ENCODE measurements around the gene DYNC1LI2. TPM values are rescaled to one million over a fixed set of nuclear protein-coding genes. Genes with fewer than 3 reads are reported as not detected.

Gene DYNC1LI2
- total RNA-seq, 6 donors from 2014 or later: 91.5 to 190 (median 132) TPM

DNA sequence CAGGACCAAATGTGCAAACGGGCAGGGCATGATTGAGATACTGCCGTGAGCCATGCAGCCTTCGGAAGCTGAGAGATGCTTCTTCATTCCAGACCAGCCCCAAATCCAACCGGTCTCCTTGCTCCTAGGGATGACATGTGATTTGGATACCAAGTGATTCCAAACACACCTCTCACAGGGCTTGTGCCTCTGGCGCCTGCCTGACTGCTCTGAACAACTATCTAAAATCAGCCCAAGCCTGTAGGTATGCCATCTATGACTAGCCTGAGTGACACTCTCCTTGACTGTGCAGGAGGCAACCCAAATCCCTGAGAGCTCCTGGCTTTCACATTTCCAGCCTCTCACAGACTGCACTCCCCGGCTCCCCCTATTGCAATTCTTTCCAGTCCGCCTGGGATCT is 20.3 kb downstream of the DYNC1LI2 start:
- H3K4me1 ChIP-seq: peaks cover 0 to 10% (median 7%) of the 10 kb centered on the region in 4 donors
- H3K36me3 ChIP-seq: peaks cover 44 to 94% (median 90%) of the 10 kb centered on the region in 4 donors
- ATAC-seq (ENCODE audit: low FRiP score in 2 of 2) (no peak), DNase-seq (no peak)
- no peaks in the 10 kb centered on the region for H3K27me3 ChIP-seq
- 90 to 92% methylated on average over 4 to 7 of the region's 7 CpGs for WGBS, 2 donors
- TF ChIP-seq POLR2A (IDR thresholded peaks at IDR 0.05) (no peak), CTCF (IDR thresholded peaks at IDR 0.05) (no peak), POLR2AphosphoS5 (IDR thresholded peaks at IDR 0.05) (no peak), EP300 (IDR thresholded peaks at IDR 0.05) (no peak)
- H3K9me3 ChIP-seq: no peaks in the 10 kb centered on the region
- no peak overlapping the region for H3K4me3 ChIP-seq
- H3K27ac ChIP-seq: no peak overlapping the region

DNA sequence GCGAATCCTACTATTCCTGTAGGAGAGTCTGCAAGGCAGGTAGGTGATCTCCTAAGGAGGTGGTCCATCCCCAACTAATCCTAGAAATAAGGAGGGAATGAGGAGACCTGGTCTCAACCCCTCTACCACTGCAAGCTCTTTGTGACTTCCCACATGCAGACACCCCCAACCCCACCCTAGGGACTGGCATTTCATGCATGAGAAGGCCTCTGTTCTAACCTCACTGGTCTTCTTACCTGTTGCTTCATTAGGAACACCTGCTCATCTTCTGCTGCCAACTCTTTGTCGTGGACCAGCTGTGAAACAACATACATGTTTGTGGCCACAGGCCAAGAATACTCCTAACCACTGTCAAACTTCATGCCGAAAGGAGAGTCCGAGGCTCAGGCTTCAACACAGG is 22.6 kb downstream of the DYNC1LI2 start:
- 66 to 89% methylated on average over 2 to 4 of the region's 4 CpGs for WGBS, 2 donors
- peaks cover 0 to 10% (median 7%) of the 10 kb centered on the region in 4 donors for H3K4me1 ChIP-seq
- H3K27me3 ChIP-seq: no peaks in the 10 kb centered on the region
- peaks cover 54 to 94% (median 92%) of the 10 kb centered on the region in 4 donors for H3K36me3 ChIP-seq
- peak overlapping the region in 1 of 4 donors; percentile 30 for H3K27ac ChIP-seq
- ATAC-seq (ENCODE audit: low FRiP score in 2 of 2) (no peak), DNase-seq (no peak)
- H3K4me3 ChIP-seq: no peak overlapping the region
- TF ChIP-seq EP300 (IDR thresholded peaks at IDR 0.05): no peak
- no peak for TF ChIP-seq POLR2A (IDR thresholded peaks at IDR 0.05)
- no peak for TF ChIP-seq CTCF (IDR thresholded peaks at IDR 0.05)
- TF ChIP-seq POLR2AphosphoS5 (IDR thresholded peaks at IDR 0.05): no peak
- no peaks in the 10 kb centered on the region for H3K9me3 ChIP-seq

DNA sequence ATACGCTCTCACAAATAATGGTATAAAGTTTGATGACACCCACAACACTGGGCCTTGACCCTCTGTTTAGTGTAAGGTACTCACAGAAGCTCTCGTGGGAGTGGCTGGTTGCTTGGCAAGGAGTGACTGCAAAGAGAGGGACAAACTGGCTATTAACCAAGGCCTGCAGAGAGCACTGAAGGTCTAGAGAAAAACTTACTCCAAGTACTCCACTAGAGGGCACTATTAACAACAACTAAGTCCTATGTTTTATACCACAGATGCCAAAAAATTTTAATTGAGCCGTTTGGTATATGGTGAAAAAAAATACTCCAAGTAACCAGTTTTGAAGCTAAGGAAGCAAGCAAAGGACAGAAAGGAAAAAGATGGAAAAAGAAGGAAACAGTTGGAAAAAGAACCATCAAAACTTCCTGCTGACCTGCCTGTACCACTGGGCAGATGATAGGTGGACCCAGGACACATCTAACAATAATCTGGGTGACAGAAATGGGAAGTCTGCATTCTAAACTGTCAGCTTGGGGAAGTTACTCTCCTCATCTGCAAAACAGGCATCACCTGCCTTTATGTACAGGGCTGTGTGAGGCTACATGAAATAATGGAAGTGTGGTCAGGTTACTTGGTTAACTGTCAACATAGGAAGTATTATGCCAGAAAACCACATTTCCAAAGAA is 23.2 kb downstream of the DYNC1LI2 start:
- peak overlapping the region in 1 of 4 donors; percentile 49 for H3K27ac ChIP-seq

DNA sequence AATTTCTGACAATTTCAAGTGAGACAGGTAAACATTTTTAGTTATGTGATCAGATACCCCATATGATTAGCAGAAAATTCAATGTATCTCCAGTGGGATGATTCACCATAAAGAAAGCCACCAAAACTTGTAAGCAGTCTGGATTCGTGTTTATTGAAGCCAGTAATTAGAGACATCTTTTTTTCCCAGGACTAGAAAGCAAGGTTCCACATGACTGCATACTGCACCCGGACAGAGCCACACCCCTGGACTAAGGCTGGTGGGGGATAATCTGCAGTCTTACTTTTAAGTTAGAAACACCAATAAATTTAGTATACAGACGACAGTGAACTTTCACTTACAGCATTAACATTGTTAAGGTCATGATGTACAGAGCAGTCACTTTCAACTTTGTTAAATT is 30.6 kb downstream of the DYNC1LI2 start:
- Histone ChIP-seq H3K4me3 (no peak overlapping the region), H3K9me3 (no peaks in the 10 kb centered on the region), H3K27me3 (no peaks in the 10 kb centered on the region), H3K36me3 (peaks cover 33 to 57% (median 40%) of the 10 kb centered on the region in 4 donors), H3K27ac (no peak overlapping the region), H3K4me1 (peaks cover 0 to 8% (median 3%) of the 10 kb centered on the region in 4 donors)
- DNase-seq (no peak), ATAC-seq (ENCODE audit: low FRiP score in 2 of 2) (no peak)
- TF ChIP-seq POLR2A (IDR thresholded peaks at IDR 0.05) (no peak), EP300 (IDR thresholded peaks at IDR 0.05) (no peak), POLR2AphosphoS5 (IDR thresholded peaks at IDR 0.05) (no peak), CTCF (IDR thresholded peaks at IDR 0.05) (no peak)
- WGBS, 2 donors: 88 to 89% methylated on average over 3 of the region's 3 CpGs

More for the DNA sequence above, 23.2 kb downstream of the DYNC1LI2 start:
- Histone ChIP-seq H3K9me3 (no peaks in the 10 kb centered on the region), H3K36me3 (peaks cover 54 to 94% (median 92%) of the 10 kb centered on the region in 4 donors), H3K27me3 (no peaks in the 10 kb centered on the region), H3K4me1 (peaks cover 0 to 10% (median 7%) of the 10 kb centered on the region in 4 donors), H3K4me3 (no peak overlapping the region)
- DNase-seq (no peak), ATAC-seq (ENCODE audit: low FRiP score in 2 of 2) (peak; percentile 81 to 89)
- 31 to 33% methylated on average over 3 of the region's 3 CpGs for WGBS, 2 donors
- peak; percentile 53 to 75 (median 61) for TF ChIP-seq CTCF (IDR thresholded peaks at IDR 0.05)
- no peak for TF ChIP-seq POLR2AphosphoS5 (IDR thresholded peaks at IDR 0.05)

GRCh38 chr16:66719246-66719645 is 32.2 kb downstream of the DYNC1LI2 start:
- 86 to 92% methylated on average over 4 of the region's 4 CpGs for WGBS, 2 donors
- ATAC-seq (ENCODE audit: low FRiP score in 2 of 2): no peak
- Histone ChIP-seq H3K36me3 (peaks cover 18 to 41% (median 25%) of the 10 kb centered on the region in 4 donors), H3K4me3 (no peak overlapping the region), H3K27me3 (no peaks in the 10 kb centered on the region), H3K9me3 (no peaks in the 10 kb centered on the region), H3K4me1 (peaks cover 0 to 8% (median 3%) of the 10 kb centered on the region in 4 donors), H3K27ac (no peak overlapping the region)
- DNase-seq: no peak
- TF ChIP-seq POLR2A (IDR thresholded peaks at IDR 0.05): no peak
- TF ChIP-seq EP300 (IDR thresholded peaks at IDR 0.05): no peak
- no peak for TF ChIP-seq CTCF (IDR thresholded peaks at IDR 0.05)
- no peak for TF ChIP-seq POLR2AphosphoS5 (IDR thresholded peaks at IDR 0.05)

Data from upper lobe of left lung (tissue), 6 donors.